Left forelimb (tissue), 1 donor: ENCODE measurements around the gene PTTG1.
"Not testable (repeated sequence)": the region's sequence is repeated elsewhere in the genome, so short reads cannot be mapped to it uniquely, and the experiment has no call there.

Experiments
- DNase-seq: peaks from one replicate; pipeline ENCODE4 v3.0.0-alpha.2; 2018; ENCODE audit warnings: low spot score

Gene PTTG1

DNA sequence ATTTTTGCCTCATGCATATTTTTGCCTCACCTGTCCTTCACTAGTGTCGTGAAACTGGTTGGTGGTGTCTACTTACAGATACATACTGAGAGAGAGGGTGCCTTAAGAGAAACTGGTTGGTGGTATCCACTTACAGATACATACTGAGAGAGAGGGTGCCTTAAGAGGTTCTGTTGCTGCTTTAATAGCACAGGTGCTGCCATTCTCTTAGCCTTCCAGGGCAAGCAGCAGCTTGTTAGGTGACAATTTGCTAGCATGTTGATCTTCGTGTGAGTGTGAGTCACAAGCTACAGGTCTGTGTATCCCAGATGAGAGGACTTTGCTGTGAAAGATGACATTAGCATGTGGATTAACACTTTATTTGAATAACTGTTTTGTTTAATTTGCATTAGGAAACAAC is 1.4 kb downstream of the PTTG1 start:
- DNase-seq, result no peak

DNA sequence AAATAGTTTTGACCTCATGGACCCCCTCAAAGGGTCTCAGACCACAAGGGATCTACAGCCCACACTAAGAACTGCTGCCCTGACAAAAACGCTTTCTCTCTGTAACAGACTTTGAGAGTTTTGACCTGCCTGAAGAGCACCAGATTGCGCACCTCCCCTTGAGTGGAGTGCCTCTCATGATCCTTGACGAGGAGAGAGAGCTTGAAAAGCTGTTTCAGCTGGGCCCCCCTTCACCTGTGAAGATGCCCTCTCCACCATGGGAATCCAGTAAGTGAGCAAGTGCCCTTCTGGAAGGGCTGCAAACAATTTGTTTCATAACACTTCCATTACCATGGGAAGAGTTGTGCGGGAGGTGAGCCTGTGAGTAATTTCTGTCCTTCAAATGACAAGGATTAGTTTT is 6.0 kb downstream of the PTTG1 start:
- DNase-seq, result no peak

DNA sequence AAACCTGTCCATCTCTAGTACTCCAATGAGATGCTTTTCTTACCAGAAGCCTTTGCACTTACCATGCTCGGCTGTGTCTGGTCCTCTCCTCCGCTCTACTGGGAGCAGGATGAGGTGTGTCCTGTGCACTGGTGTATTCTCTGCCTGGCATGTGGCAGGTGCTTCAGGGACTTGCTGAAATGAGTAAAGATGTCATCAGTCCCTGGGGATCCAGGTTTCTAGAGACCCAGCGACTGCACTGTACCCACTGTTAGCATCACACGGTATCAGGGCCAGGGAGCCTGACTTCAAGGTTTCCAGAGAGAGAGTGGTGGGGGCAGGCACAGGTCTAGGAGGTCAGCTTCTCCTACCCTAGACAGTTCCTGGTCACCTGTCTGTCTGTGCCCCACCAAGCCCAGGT is 10.5 kb downstream of the PTTG1 start:
- no peak for DNase-seq

DNA sequence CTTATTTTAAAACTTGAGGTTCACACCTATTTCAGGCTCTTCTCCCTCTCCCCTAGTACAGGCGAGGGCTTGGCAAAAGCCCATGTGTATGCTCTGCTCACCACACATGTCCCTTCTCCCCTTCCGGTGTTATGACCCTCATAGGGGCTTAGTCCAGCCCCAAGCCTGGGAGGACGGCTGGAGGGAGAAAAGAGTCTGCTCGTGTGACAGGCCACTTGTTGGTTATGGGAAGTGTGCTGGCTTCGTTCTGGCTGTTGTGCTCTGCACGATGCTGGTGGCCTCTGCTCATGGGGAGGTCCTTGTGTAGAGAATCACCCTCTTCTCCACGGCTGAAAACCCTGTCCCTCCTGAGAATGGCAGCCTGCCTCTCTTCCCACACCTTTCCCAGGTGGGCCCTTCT is 11.1 kb downstream of the PTTG1 start:
- no peak for DNase-seq

DNA sequence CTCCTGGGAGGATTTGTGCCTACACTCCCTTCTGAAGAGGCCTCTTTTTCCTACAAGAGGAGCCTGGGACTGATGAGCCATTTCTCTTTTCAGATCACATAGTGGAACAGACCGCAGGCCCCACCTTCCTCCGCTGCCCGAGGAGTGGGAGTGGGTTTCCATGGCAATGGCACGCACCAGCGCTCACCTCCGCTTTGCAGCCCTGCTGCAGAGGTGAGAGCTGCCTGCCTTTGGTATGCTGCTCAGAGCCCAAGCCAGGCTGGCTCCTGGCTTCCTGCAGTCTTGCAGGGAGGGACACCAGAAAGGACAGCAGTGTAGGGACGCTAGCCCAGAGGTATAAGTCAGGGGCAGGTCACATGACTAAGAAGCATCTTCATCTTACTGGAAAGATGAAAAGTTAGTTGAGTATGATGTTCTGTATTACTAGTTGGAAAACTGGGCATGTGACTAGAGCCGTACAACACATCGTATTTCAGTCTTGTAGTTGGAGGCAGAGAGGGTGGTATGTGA is 12.4 kb downstream of the PTTG1 start:
- no peak for DNase-seq

DNA sequence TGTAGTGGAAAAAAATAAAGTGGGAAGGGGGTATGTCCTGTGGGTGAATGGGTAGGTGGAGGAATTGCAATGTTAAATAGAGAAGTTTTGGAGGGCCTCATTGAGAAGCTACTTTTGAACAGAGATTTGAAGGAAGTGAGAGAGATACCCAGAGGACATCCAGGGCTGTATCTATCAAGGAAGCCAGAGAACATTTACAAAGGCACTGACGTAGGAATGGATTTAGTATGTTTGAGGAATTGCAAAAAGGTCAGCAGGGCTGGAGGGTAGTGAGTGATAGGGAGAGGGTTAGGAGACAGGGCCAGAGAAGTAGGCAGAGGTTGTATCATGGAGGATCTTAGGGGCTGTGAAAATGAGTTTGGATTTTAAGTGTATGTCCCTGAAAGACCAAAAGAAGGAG is 13.9 kb downstream of the PTTG1 start:
- DNase-seq, result no peak

DNA sequence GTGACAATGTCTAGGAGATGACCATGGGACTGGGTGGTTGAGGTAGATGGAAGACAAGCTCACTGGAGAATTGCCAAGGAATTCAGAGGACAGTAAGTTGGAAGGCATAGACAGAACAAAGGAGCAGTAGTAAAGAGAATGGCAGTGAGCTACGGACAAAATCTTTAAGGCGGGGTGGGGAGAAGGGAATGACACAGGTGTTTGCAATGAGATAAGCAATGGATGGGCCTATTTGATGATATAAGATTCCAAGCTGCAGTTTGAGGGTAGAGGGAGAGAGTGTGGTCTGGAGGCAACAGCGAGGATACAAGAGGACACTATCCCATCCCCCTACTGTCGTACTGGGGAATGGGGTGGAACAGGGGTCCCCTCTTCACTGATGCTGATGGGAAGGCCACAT is 14.4 kb downstream of the PTTG1 start:
- DNase-seq, result no peak

DNA sequence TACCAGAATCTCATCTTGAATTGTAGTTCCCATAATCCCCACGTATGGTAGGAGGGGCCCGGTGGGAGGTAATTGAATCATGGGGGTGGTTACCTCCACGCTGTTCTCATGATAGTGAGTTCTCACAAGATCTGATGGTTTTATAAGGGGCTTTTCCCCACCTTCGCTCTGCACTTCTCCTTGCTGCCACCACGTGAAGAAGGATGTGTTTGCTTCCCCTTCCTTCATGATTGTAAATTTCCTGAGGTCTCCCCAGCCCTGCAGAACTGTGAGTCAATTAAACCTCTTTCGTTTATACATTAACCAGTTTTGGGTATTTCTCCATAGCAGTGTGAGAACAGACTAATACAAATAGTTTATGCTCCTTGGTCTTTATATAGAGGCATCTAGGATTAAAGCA is 15.0 kb downstream of the PTTG1 start:
- not testable (repeated sequence) for DNase-seq

DNA sequence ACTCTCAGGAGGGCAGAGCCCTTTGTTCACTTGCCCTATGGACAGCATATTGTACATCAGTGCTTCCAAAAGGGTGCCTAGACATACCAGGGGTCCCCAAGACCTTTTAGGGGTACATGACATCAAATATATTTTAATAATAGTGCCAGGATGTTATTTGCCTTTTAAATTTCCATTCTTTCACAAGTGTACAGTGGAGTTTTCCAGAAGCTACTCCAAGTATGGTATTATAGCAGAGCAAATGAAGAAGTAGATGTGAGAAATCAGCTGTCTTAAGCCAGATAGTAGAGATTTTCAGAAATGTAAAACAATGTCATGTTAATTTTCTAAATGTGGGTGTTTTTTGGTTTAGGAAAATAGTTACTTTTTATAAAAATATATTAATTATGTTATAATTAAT is 15.6 kb downstream of the PTTG1 start:
- DNase-seq, result no peak

DNA sequence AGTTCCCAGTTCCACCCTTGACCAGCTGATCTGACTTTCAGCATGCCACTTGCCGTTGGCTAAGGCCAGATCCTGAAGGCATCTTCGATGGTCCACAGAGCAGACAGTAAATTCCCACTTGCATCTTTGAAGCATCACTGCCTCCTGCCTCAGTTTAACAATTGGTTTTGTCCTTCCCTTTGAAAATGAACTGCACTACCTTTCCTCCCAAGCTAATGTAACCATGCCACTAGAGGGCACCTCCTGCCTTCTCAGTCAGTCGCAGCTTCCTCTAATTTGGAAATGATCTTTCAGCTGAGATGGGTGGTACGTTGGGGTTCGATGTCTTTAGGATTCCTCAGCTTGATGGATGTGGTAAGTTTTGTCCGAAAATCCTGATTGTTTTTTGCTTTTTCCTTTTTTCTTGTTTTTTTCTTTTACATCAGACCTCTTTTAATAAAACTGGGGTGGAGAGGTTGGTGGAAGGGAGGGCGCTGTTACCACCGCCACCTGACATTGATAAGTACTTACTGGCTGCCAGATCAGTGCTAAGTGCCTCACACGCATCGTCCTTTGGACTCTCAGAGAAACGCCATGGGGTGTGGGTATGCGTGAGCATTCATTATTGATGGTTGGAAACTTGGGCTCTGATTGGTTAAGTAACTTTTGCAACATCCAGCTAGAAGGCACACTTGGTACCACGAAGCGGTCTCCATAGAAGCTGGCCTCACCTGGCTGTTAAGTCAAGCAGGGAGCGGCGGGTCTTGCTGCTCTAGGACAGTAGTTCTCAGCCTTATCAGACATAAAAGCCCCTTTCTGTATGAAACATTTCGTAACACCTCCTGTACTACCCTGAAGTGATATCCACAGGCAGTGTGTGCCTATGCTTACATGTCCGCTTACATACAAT is 16.9 kb downstream of the PTTG1 start:
- no peak for DNase-seq

DNA sequence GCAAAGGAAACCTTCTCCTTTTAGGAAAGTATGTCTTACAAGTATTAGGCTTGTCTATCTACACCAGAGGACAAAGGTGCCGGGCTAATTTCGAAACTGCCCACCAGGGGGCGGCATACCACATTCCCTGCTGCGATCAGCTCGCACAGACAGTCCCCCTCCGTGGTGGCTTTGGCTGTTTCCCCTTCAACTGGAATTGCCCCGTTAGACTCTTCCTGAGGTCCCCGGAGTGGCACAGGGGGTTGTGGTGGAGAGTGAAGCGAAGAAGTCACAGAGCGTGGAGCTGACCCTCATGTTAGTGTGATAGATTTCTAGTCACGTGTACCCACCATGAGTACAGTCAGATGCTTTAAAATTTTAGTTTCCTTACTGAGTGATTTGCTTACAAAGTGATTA is 17.5 kb downstream of the PTTG1 start:
- DNase-seq, result peak; percentile 88

DNA sequence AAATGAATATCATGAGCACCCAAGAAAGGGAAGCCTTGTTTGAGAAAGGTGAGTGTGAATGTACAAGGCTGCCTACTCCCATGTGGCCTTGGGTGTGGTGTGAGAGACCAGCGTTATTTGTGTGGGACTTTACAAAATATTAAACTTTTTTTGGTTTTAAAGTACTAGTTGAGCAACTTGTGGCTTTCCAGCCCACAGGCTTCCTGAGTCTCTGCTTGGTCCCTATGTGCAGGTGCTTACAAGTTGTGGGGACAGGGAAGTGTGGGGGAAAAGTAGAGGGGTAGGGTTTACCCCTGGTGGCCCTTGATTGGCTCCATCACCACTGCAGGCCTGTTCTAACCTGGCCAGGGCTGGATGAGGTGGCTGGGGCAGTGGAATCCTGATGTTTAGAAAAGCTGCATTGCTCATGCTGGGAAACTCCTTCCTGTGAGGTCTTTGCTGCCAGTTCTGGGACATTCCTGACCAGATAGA is 19.7 kb downstream of the PTTG1 start:
- no peak for DNase-seq

DNA sequence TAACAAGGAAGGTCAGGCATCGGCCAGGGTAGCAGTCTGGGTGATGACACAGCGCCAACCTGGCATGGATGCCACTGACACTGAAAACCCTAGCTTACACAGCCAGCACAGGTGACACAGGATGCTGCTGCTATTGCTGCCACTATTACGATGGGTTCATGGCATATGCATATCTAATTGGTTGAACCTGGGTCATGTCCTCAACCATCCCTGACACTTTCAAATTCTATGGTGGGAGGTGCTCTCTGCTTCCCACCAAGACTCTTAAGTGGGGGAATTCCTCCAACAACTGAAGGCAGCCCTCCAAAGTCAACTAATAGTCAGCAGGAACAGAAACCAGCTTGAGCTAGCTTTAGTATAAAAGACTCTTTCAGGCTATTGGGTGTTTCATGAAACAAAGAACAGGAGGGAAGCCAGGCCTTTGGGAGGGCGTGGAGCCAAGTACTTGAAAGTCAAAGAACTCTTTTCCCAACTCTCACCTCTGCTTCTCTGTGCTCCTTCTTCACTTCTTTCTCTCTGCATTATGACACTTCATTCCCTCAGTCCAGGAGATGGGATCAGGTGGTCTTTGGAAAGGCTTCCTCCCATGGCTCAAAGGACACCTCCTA is 21.3 kb downstream of the PTTG1 start:
- DNase-seq, result no peak

DNA sequence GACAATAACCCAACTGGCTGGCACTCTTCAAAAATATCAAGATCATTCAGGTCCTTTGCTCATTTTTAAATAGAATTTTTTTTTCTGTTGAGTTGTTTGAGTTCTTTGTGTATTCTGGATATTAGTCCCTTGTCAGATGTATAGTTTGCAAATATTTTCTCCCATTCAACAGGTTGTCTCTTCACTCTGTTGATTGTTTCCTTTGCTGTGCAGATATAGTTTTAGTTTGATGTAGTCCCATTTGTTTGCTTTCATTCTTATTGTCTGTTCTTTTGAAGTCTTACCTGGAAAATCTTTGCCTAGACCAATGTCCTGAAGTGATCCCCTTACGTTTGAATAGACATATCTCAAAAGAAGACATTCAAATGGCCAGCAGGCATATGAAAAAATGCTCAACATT is 22.8 kb downstream of the PTTG1 start:
- DNase-seq, result no peak

DNA sequence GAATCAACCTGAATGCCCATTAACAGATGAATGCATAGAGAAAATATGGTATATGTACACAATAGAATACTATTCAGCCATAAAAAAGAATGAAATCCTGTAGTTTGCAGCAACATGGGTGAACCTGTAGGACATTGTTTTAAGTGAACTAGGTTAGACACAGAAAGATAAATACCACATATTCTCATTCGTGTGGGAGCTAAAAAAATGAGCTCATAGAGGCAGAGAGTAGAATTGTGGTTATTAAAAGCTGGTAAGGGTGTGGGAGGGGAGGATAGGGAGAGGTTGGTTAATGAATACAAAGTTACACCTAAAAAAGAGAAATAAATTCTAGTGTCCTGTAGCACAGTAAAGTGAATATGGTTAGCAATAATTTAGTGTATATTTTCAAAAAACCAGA is 23.5 kb downstream of the PTTG1 start:
- DNase-seq, result no peak

DNA sequence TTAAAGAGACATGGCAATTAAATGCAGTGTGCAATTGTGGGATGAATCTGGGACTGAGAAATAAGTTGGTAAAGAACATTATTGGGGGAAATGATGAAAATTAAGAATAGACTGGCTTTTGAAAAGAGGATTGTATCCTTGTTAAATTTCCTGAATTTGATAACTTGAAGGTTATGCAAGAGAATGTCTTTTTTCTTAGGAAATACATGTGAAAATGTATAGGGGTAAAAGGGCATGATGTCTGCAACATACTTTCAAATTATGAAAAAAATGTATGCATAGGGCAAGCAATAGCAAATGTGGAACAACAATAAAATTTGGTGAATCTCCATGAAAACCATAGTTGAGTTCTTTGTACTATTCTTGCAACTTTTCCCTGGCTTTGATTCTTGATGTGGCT is 24.1 kb downstream of the PTTG1 start:
- DNase-seq, result no peak

DNA sequence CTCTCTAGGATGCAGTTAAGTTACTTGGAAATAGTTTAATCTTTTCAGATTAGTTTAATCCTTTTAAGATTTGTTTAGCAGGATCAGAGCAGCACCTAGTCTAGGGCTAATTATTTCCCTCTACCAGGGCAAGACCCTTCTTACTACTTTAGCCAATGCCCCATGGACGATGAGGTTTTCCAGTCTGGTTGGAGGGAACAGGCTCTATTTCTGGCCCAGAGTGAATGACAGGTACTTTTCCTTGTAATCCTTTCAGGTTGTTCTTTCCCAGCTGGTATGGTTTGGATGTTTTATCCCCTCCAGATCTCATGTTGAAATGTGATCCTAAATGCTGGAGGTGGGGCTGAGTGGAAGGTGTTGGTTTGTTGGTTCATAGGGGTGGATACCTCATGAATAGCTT is 27.2 kb downstream of the PTTG1 start:
- no peak for DNase-seq

DNA sequence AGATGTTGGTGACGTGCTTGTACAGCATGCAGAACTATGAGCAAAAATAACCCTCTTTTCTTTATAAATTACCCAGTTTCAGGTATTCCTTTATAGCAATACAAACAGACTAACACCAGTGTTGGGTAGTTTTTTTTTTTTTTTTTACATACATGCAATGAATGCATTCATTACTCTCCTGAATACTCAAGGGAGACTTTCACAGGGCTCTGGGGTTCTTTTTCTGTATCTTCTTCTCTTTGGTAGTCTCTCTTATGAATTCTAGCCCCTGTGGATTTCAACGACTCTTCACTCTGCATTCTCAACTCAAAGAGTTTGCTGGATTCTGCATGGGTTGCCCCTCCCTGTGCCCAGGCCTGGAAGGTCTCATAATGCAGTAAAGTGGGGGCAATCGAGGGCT is 27.8 kb downstream of the PTTG1 start:
- no peak for DNase-seq

DNA sequence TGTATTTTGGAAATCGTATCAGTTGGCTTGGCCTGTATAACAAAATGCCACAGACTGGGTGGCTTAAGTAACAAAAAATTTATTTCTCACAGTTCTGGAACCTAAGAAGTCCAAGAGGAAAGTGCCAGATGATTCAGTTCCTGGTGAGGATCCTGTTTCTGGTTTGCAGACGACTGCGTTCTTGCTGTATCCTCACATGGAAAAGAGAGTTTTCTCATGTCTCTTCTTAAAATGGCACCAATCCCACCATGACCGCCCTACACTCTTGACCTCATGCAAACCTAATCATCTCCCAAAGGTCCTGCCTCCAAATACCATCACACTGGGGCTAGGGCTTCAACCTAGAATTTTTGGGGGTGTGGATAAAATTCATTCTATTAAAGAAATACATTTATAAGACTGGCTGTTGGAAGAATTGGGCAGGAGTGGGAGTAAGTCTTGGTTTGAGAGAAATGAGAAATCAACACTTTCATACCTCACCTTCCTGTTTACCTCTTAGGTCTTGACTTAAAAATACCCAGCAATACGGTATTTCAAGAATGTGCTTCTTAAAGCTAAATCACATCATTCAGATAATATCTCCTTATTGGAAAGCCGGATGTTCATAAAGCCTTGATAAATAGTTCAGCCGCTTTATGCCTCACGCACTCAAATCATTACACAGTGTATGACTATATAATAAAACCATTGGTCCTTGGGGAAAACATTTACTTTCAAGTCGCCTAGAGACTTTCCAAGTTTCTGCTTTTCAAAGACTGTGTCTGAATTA is 28.7 kb downstream of the PTTG1 start:
- DNase-seq, result no peak

DNA sequence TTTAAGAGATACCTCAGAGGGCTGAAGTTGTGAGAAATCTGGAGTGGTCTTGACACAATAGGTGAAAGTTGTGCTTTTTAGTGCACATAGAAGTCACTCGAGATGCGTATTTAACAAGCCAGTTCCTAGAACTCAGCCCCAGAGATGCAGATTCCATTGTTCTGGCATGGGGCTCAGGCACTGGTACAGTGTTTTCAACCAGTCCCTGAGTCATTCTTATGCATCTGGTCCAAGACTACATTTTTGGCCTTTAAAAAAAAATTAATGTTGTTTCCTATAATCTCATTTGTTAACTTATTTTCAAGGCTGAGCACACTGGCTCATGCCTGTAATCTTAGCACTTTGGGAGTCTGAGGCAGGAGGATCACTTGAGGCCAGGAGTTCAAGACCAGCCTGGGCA is 29.6 kb downstream of the PTTG1 start:
- DNase-seq, result no peak

DNA sequence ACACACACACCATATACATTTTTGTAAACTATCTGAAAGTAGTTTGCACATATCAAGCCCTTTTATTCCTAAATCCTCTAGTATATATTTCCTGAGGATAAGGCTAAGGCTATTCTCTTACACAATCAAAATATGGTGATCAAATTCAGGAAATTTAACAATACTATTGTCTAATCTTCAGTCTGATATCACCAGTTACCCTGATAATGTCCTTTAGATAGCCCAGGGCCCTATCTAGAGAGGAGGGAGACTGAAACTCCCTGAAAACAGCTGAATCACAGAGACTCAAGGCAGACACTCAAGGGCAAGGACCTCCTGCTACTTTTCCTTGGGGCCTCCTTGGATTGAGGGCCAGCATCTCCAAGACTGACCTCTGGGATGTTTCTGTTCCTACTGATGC is 30.4 kb downstream of the PTTG1 start:
- no peak for DNase-seq

DNA sequence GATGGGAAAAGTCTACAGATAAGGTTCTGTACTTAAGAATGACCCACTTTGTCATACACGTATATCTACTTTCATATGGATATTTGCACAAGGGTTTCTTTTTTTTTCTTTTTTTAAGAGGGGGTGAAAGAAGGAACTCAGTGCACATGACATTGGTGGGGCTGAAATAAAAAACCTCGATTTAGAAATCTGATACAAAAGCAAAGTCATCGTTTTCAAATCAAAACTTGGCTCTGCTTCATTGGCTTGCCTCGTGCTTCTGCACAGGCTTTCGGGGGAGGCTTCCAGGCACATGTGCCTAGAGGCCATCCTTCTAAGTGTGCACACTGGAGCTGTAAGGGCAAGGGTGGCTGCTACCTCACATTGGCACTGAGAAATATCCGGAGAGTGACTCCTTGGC is 31.1 kb downstream of the PTTG1 start:
- DNase-seq, result no peak

DNA sequence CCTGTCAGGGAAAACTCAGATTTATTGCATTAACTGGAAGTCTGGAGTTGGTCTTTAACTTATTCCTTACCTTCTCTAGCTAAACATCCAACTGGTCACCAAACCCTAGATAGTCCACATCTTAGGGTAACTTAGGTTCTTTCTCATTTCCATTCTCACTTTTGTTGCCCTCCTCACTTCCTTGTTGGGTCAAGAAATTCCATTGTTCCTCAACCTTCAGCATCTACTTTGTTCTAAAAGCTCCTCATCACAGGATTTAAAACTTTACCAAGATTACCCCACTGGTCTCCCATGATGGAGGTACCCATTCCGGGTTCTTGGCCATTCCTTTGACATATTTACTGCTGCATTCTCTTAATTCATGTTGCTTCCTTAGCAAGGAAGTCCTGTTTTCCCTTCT is 32.1 kb downstream of the PTTG1 start:
- DNase-seq, result no peak
